Glomerular visceral epithelial cell (primary cell): ENCODE results near the gene MICAL3.

Experiments
- DNase-seq: peaks from one replicate; pipeline ENCODE4 v3.0.0-alpha.2; 2016; ENCODE audit errors: extremely low spot score

MICAL3 gene

GRCh38 chr22:17838180-17838865, 186.0 kb downstream of the MICAL3 start:
- no peak for DNase-seq

GRCh38 chr22:17836992-17837742, 187.2 kb downstream of the MICAL3 start:
- no peak for DNase-seq

DNA sequence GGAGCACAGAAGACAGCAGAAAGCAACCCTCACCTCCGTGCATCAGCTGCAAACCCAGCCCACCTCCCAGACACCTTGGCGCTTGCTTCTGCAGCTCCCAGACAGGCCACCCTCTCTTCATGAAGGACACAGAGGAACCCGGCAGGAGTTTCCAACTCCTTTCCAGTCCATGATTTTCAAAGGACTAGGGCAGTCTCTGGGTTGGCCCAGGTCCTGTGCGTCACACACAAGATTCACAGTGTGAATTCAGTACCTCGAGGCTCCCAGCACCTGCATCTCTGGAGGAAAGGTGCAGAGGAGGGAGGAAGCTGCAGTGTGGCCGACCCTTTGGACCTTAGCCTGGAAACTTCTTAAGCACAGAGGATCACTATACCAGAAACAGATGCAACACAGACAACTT, 189.1 kb downstream of the MICAL3 start:
- DNase-seq = no peak

DNA sequence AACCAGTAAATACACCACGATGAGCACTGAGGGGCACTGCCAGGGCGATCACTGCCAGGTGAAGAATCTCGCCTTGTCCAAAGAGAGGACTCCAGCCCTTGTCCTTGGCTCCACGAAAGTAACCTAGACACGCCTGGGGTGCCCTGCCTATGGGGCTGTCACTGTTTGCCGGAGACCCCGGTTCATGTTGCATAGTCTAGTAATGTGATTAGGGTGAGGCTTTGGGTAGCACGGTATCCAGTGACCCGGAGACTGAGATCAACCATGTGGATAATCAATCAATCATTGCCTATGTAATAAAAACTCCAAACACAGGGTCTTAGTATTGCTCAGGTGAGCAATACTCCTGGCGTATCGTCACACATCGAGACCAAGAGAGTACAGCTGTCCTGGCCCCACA, 190.9 kb downstream of the MICAL3 start:
- DNase-seq = no peak

GRCh38 chr22:17832665-17833064, 191.7 kb downstream of the MICAL3 start:
- no peak for DNase-seq

GRCh38 chr22:17831501-17832251, 192.7 kb downstream of the MICAL3 start:
- no peak for DNase-seq

DNA sequence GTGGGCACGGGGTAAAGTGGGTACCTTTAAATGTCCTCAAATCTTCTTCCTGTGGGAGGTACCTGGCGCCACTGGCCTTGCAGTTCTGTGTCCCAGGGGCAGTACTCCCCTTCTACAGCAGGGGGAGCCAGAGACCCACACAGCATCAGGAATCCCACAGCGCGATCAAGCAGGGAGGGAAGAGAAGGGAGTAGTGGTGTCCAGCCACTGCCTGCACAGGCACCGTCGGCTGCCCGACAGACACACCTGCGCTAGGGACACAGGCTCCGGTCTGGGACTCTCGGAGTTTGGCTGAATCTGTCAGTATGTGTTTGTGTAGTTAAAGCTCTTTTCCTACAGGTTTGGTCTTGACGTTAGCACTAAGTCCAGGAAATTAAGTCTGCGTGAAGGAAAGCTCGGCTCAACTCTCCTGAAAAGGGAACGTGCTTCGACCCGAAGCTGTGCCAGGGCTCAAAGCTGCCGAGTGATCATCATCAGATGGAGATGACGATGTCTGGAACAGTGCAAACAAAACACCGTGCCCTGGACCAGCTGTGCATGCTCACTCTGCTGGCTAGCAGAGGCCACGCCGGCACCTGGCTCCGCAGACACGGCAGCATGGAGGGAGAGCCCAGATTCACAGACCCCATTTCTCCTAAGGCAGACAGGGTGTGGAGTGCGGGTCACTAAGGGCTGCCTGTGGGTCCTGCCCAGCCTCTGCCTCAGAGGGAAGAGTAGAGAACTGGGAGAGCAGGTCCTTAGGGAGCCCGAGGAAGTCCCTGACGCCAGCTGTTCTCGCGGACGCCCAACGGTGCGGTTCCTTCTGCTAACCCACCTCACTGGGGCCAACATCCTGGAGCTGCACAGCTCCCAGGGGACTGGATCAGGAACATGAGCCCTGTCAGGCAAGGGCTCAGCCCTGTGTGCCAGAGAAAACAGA, 194.1 kb downstream of the MICAL3 start:
- DNase-seq = peak; percentile 83

- DNase-seq = no peak
Observed at GRCh38 chr22:17829695-17830042, 194.7 kb downstream of the MICAL3 start.

DNA sequence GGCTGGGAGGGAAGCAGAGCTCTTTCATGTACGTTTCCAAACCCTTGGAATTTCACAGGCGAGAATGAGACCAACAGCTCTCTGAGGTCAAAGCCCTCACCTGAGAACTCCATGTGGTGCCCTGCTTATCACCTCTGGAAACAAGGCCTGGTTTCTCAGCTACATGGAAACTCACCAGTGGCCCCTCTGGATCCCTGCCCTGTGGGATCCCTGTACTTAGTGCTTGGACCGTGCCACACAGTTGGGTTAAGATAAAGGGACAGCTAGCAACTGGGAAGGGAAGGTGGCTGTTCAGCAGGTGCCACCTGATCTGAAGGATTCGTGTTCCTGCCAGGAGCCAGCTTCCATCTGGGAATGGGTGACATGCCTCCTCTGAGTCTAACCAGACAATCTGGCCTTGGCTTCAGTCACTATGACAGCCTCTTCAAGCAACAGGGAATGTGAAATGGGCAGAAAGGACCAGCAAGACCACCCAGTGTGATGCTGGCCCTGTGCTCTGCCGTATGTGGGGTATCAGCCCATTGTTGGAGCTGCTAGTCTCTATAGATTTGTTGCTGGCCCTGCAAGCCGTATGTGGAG, 195.8 kb downstream of the MICAL3 start:
- DNase-seq = no peak

DNA sequence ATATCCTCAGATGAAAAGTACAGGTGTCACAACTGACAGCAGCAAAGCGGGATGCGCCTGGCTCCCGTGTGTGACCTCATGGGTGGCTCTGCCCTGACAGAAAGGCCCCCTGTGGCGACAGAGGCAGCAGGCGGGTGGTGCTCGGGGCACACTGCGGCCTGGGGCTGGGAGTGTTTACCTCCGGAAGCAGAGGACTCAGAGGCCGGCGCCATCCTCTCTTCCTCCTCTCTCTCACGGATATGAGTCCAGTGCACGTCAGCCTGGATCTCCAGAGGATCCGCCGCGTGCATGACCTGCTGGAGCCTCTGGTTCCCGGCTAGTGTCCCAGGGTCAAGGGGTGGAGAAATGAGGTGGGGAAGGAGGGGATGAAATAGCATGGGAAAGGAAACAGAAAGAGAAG, 196.9 kb downstream of the MICAL3 start:
- no peak for DNase-seq

DNA sequence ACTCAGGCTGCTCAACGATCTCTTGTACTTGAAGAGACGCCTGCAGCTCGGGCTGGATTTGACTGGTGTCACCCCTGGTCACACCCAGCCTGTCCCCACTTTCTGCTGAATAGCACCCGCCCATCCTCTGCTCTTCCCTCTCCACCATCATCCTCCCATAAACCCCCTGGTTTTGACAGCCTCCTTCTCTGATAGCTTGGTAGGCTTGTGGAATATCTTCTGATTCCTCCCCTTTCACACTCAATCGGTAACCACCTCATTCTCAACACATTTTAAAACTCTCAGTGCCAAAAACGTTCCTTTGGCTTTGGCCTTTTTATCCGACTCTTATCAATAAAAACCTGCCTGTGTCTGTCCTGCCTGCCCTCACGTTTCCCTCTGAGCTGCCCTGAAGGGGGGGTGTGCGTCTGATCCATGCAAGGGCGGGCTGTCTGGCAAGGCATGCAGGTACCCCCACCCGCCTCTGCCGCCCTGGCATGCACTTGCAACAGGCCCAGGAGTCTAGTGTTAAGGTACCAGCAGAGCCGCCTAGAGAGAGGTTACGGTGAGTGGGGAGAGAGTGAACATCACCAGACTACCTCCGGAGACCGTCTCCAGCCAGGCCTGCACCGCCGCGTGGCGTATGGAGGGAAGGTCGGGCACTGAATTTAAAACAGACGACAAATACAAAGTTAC, 198.3 kb downstream of the MICAL3 start:
- no peak for DNase-seq

GRCh38 chr22:17824457-17824856, 199.9 kb downstream of the MICAL3 start:
- DNase-seq = no peak

DNA sequence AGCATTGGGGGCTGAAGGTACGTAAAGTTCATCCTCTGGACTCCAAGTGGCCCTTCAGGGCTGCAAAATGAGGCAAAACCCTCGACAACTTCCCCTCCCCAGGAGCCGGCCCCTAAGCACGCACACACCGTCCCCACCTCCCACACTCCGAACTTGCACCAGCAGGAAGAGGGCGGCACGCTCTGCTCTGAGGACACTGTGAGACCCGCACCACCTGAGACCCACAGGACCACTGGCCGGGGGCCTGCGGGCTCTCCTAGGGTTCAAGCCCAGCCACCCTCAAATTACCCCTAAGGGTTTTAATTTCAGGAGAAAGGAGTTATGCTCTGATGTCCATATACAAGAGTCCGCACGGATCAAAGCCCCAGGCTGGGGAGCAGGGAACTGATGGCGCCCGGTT, 200.4 kb downstream of the MICAL3 start:
- no peak for DNase-seq

DNA sequence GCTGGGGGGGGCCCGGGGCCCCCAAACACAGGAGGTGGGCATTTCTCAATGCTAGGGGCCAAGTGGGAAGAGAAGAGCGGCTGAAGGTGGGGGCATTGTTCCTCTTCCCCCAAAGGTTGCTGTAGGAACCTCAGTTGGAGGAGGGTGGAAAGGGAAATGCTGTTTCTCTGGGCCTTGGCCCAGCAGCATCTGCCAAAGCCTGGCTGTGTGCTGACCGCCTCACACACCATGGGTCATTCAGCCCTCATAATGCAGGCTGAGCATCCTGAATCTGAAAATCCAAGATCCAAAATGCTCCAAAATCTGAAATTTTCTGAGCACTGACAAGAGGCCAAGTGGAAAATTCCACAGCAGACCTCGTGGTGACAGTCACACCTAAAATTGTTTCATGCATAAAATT, 201.1 kb downstream of the MICAL3 start:
- no peak for DNase-seq

- DNase-seq = no peak
Observed at GRCh38 chr22:17822087-17822486, 202.3 kb downstream of the MICAL3 start.

DNA sequence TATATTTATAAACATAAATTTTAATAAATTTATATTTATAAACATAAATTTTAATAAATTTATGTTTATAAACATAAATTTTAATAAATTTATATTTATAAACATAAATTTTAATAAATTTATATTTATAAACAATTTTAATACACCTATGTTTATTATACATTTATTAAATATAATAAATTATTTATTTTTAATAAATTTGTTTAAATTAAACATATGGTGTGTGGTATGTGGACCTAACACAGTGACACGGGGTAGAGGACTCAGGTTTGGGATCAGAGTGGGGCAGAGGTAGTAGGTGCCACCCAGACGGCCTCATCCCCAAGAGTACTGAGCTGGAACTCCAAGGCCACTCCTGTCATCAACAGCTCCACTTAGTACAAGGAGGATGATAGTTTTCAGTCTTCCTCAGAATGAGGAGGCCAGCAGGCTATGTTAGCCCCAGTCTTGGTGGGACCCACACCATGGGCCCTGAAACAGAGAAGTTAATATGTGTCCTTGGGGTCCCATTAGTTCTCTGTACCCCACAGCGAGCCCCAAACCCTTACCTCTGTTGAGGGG, 203.4 kb downstream of the MICAL3 start:
- DNase-seq = no peak

GRCh38 chr22:17818649-17819048, 205.7 kb downstream of the MICAL3 start:
- DNase-seq = no peak

- no peak for DNase-seq
Observed at GRCh38 chr22:17818180-17818579, 206.2 kb downstream of the MICAL3 start.

DNA sequence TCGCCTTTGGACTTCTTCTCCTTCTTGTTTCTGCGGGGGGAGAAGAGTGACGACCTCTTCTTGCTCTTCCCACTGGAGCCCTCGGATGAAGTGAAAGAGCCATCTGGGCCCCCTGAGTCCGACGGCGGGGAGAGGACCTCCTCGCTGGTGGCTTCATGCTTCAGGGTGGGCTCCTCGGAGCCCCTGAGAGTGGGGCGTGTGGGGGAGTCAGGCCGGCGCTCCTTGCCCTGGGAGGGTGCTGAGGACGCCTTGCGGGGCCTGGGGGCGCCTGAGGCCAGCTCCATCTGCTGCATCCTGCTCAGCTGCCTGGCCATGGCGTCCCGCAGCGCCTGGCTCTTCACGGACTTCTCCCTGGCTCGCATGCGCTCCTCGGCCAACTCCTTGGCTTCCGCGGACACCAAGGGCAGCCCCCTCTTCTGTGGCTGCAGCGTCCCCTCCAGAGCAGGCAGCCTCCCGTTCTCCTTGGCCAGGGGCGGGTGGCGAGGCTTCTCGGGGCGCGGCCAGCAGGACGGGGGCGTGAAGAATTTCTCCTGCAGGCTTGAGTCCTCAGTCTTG, 206.8 kb downstream of the MICAL3 start:
- DNase-seq = no peak

DNA sequence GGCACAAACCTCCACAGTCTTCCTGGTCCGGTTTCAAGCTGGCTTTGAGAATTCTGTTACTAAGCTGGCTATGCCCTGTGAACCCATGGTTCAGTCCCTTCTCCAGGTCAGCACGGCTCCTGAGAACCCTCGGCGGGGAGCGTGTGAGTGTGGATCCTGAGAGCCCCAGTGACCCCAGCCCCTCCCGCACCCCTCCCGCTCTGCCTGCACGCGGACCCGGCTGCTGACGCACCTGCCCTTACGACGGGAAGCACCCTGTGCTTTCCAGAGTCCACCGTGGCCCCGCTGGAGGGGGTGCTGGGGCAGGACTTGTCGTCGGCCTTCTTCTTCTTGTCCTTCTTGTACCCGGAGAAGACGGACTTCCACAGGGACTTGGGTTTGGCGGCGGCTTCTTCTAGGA, 207.3 kb downstream of the MICAL3 start:
- no peak for DNase-seq
